Effector CD4-positive, alpha-beta T cell (primary cell): ENCODE results near the gene VSIR.

Source experiments
- DNase-seq: peaks from one replicate; pipeline ENCODE4 v3.0.0-alpha.2; 2020
- total RNA-seq: gene quantifications from one replicate; lab custom pipeline; 2026; lab: John Stamatoyannopoulos, UW

The VSIR gene
- 200 reads per million, percentile 92 among the genes with 10 or more reads in this experiment for total RNA-seq

DNA sequence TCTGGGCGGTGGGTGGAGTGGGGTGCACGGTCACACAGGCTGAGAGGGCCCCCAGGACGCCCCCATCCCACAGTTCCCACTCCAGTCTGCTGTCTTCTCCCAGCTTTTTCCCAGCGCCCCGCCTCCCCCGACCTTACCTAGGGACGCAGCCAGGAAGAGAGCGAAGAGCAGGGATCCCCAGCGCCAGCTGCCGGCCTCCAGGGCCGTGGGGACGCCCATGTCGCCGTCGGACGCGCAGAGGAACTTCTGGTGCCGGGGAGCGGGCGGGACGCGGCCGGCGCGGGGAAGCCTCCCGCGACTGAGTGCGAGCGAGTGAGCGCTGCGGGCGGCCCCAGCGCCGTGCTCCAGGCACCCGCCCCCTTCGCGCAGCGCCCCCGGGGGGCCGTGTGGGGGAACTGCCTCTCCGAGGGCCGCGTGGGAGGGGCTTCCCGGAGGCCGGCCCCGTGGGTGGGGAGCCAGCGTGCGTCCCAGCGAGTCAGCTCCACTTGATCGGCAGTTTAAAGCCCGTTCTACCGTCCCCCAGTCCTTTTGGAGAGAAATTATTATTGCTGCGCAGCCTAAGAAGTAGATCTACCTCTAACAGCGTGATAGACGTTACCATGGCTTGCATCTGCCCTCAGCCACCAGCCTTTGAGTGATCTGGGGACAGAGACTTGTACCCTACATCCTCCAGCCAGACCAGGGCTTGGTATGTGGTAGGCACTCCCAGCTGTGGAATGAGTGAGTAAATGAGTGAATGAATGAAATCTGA lies at the start of gene VSIR:
Gene VSIR, minus strand, starts transcription at position 300 of the 751 bp plus-strand sequence. Its CDS starts 81 bp downstream, at position 219.
- peak; percentile 92 for DNase-seq

- DNase-seq: no peak
Observed at GRCh38 chr10:71821909-71822763, 48.8 kb upstream of the VSIR start.

GRCh38 chr10:71820966-71821365 lies 47.6 kb upstream of the VSIR start:
- no peak for DNase-seq

DNA sequence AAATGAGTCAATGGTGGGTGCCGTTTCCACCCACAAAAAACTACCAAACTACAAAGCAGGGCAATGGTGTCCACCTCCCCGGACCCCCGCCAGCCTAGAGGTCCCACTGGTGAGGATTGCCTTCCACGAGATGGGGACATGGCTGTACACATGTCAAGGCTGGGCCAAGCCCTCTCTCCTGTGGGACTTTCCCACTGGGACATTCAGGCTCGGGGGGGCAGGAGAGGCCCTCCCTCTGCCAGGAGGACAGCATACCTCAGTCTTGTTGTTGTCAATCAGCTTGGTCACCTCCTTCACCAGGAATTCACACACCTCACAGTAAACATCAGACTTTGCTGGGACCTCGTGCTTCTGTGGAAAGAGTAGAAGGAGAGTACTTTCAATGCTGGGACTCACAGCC lies 46.7 kb upstream of the VSIR start:
- DNase-seq: no peak

- no peak for DNase-seq
Observed at GRCh38 chr10:71819441-71819861, 46.1 kb upstream of the VSIR start.

DNA sequence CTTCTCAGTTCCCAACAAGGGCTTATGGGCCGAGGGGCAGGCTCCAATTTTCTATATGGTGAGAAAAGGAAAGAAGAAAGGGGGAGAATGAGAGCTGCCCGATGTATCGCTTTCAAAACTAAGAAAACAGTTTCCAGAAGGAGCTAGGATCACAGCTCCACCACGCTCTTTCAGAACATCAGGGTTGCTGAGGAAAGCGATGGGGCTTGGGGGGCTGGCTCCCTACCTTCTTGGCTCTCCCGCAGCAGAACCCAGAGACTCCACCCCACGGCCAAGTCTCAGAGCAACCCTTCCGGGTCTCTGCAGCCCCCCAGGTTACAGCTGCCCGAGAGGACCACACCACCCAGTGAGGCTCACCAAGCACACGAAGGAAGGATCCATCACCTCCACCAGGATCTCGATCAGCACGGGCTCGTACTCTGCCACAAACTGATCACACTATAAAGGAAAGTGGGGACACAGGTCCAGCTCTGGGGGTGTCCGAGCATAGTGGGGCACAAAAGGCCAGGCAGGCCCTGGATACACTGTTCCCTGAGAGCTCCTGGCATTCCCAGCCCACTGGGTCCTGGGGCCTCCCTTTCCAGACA lies 45.4 kb upstream of the VSIR start:
- no peak for DNase-seq

DNA sequence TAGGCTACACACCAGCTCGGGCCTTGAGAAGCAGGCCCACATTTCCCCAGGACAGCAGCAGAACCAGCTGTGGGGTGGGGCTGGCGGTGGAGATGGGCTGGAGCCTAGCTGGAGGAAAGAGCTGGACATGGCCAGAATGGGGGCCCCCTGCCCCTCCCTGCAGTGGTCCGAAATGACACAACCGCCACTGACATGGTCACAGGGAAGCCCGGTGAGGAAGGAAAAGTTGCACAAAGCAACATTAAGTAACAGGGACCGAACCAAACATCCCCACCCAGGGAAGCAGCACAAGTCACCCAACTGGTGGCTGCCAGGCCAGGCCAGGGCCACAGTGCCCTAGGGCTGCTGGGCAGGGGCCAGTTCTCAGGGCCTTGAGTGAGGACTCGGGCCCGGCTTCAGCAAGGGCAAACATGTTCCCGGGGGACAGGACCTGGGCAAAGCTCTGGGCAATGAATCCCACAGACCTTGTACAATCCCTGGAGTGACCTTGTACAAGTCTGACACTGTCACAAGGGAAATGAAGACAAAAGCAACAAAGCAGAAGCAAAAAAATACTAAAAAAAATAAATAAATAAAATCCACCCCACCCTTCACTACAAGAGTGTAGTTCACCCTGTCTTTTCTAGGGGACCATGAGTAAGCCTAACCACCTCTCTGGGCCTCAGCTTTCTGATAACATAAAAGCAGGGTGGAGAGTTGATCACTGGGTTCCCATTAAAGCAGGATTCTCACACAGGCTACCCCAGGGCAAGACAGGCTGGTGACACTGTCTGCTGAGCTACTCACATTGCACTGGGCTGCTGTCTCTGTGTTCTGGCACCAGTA lies 44.7 kb upstream of the VSIR start:
- no peak for DNase-seq

- no peak for DNase-seq
Observed at GRCh38 chr10:71816936-71817618, 43.8 kb upstream of the VSIR start.

- no peak for DNase-seq
Observed at GRCh38 chr10:71816421-71816851, 43.1 kb upstream of the VSIR start.

- no peak for DNase-seq
Observed at GRCh38 chr10:71815515-71816130, 42.3 kb upstream of the VSIR start.

- no peak for DNase-seq
Observed at GRCh38 chr10:71814922-71815411, 41.6 kb upstream of the VSIR start.

DNA sequence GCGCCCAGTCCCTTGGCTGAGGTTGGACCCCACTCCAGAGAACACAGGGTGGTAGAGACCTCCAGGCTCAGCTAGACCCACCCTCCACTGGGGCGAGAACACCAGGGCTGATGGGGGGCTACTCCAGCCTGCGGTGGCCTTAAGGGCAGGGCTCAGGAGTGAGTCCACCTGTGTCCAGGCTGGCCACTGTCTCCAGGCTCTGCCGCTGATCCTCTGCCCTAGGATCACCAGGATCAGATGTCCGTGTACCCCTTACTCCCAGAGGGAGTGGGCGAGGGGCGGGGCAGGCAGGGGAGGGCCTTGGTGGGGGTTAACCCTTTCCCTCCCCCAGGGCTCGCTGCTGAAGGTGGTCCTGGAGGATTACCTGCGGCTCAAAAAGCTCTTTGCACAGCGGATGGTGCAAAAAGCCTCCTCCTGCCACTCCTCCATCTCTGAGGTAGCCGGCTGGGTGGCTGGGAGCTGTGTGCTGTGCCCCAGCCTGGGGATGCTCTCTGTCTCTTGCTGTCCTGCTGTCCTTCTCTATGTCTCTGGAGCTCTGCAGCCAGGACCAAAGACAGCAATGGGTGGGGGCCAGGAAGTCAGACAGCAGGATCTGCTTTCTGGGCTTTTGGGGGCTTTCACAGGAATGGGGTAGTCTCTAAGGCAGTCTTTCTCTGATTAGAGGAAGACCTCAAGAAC lies 39.7 kb upstream of the VSIR start:
- no peak for DNase-seq

DNA sequence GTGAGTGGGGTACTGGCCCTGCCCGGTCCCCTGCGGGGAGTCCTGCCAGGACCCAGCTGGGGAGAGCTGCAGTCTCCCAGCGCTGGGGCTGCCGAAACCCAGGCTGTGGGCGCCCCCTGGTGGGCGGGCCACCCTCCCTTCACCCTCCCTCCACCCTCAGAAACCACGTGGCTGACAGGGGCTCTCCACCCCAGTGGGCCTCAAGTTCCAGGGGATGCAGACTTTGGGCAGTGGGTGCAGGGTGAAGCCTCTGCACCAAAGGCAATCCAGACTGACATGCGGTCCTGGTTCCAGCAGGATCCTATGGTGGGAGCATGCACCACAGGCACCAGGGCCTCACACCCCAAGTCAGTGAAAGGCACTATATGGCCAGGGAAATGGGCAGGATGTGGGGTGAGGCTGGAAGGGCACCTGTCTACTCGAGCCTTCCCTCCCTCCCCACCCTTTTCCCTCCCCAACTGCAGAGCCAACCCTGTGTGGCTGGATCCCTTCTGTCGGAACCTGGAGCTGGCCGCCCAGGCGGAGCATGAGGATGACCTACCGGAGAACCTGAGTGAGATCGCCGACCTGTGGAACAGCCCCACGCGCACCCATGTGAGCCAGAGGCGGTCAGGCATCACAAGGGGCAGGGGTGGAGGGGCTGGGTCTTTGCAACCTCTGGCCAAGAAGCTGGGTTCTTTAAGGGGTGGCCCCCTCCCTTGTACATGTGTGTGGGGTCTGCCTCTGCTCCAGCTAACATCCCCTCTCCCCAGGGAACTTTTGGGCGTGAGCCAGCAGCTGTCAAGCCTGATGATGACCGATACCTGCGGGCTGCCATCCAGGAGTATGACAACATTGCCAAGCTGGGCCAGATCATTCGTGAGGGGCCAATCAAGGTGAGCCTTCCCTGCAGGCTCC lies 38.9 kb upstream of the VSIR start:
- peak; percentile 77 for DNase-seq

DNA sequence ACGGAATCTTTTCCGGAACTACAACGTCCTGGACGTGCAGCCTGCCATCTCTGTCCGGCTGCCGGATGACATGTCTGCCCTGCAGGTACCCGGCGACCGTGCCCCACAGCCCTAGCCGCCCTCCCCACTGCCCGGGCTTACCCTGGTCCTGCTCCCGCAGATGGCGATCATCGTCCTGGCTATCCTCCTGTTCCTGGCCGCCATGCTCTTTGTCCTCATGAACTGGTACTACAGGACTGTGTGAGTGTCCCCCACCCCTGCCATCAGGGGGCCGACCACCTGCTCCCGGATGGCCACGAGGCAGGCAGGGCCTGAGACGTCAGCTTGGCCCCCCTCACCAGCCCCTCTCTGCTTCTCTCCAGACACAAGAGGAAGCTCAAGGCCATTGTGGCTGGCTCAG lies 38.0 kb upstream of the VSIR start:
- no peak for DNase-seq

GRCh38 chr10:71810048-71810750 lies 36.9 kb upstream of the VSIR start:
- DNase-seq: no peak

DNA sequence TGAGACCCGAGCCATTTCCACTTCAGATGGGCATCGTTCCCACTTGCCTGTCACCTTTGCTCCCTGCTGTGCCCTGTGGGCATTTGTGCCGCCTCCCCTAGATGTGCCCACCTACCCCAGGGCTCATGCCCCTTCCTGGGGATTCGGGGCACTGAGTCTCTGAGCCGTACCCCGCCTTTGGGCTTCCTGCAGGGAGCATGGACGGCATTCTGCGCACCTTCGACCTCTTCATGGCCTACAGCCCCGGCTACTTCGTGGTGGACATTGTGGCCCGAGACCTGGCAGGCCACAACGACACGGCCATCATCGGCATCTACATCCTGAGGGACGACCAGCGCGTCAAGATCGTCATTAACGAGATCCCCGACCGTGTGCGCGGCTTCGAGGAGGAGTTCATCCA lies 36.3 kb upstream of the VSIR start:
- no peak for DNase-seq

DNA sequence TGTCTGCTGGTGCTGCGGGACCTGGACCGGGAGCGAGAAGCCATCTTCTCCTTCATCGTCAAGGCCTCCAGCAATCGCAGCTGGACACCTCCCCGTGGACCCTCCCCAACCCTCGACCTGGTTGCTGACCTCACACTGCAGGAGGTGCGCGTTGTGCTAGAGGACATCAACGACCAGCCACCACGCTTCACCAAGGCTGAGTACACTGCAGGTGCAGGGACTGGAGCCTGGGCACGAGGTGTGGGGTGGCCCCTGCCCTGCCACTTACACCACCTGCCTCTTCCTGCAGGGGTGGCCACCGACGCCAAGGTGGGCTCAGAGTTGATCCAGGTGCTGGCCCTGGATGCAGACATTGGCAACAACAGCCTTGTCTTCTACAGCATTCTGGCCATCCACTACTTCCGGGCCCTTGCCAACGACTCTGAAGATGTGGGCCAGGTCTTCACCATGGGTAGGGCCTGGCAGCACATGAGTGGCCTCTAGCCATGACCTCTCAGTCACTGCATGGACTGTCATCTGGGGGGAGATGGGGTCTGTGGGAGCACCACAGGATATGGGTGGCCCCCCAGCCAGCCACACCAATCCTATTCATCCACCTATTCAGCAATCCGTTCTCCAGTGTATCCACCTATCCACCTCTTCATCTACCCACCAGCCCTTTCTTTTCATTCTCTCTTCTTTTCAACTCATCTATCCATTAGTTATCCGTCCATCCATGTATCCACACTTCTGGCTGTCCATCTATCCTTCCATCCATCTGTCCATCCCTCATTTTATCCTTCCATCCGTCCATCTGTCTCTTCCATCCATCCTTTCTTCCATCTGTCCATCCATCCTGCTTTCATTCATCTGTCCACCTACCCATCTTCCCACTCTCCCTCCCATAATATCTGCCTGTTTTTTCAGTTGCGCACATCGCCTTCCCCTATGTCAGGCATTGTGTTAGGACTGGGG lies 34.5 kb upstream of the VSIR start:
- no peak for DNase-seq
